Stimulated activated CD8-positive, alpha-beta memory T cell treated with anti-CD3 and anti-CD28 coated beads, Interleukin-12 subunit alpha, Interleukin-12 subunit beta, amount 100 ng/mL, for 4 hours (primary cell): Measurements from ENCODE around the gene RPL13.

Experiments
- DNase-seq: peaks from one replicate; pipeline ENCODE4 v3.0.0-alpha.2; 2020; ENCODE audit warnings: low read depth

Gene RPL13

DNA sequence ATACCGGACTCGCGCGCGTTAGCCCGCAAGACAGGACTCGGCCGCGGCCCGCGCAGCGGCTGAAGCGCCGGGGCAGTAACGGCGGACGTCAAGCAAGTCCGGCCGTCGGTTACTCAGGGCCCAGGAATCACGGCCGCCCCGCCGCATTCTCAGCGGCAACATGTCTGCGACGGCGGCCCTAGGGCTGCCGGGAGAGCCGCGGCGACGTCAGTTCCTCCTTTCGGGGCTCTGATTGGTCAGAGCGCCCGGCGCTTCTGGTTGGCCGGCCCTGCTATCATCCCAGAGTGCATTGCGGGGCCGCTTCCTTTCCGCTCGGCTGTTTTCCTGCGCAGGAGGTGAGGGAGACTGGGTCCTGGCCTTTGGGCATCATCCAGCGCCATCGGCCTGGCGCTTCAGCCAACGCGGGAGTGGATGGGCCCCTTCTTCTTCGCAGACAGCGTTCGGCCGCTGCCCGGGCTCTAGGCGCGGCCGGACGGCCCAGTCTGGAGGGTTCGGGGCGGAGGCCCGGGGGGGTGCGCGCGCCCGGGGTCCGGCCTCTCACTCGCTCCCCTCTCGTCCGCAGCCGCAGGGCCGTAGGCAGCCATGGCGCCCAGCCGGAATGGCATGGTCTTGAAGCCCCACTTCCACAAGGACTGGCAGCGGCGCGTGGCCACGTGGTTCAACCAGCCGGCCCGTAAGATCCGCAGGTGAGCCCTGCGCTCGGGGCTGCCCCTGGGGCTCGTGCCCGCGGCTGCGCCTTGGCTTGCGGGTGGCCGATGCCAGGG is at the start of gene RPL13:
TSS of gene RPL13 (plus strand) at position 305 of the 764 bp plus-strand sequence. CDS start at position 583, 278 bp downstream.
- peak; percentile 83 for DNase-seq

DNA sequence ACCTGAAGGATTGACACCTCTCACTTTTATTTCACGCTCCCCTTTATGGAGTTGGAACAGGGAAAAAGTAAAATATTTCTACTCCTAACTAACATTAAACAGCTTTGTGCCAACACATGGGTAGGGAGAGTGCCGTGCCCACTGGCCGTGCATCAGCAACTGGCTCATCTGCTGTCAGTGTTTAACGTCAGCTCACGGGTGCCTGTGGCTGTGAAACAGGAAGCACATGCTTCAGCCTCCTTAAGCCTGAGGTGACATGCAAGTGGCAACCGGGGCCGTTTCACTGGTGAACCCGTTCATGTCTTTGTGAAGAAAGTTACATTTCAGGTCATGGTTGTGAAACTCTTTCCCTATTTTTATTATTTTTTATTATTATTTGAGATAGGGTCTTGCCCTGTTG is 49.1 kb upstream of the RPL13 start:
- no peak for DNase-seq

DNA sequence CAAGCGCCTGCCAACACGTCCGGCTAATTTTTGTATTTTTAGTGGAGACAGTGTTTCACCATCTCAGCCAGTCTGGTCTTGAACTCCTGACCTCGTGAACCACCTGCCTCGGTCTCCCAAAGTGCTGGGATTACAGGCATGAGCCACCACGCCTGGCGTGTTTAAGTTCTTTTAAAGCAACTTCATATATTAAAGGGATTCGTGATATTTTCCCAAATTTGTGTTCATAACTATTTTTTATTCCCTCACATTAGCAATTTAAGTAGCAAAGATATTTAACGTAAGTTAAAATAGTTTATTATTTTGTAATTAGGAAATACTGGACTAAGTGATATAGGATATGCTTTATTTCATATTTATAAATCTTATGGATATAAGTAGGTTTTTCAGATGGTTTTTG is 48.0 kb upstream of the RPL13 start:
- DNase-seq = no peak

DNA sequence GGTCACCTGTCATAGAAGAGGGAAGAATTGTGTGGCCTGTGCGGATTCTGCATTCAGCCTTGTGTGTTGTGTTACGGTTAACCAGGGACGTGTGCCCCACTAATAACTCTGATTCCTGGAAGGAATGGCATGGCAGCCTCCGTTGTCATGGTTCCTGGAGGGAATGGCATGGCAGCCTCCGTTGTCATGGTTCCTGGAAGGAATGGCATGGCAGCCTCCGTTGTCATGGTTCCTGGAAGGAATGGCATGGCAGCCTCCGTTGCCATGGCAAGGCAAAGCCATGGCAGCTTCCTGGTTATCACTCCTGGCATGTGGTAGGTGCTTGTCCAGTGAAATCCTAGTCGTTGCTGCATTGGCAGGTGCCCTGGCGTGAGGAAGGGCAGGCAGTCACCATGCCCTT is 43.4 kb upstream of the RPL13 start:
- DNase-seq = no peak

DNA sequence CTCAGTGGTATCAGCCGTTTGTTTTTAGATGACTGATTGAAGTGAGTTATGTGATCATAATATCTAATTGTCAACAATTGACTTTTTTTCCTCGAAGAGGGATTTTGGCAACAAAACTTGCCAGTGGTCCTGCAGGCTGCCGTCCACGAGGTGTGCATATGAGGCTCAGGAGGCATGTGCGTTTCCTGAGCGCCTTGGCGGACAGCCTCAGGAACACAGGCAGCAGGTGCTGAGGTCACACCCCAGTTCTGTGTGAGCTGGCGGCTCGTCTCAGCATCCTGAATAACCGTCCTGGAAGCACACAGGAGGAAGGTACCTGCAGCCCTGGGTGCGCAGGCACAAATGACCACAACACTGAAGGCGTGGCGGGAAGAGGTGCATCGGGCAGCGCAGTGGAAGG is 40.6 kb upstream of the RPL13 start:
- DNase-seq = no peak

DNA sequence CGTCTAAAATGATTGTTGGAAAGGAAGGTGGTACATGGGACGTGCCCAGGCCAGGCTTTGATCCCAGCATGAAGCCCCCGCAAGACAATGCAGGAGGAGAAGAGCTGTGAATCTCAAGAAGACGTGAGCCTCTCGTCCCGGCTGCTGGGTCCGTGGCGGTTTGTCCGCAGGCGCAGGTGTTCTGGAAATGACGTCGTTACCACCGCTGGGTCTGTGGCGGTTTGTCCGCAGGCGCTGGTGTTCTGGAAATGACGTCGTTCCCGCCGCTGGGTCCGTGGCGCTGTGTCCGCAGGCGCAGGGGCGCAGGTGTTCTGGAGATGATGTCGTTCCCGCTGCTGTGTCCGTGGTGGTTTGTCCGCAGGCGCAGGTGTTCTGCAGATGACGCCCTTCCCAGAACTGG is 38.2 kb upstream of the RPL13 start:
- no peak for DNase-seq

DNA sequence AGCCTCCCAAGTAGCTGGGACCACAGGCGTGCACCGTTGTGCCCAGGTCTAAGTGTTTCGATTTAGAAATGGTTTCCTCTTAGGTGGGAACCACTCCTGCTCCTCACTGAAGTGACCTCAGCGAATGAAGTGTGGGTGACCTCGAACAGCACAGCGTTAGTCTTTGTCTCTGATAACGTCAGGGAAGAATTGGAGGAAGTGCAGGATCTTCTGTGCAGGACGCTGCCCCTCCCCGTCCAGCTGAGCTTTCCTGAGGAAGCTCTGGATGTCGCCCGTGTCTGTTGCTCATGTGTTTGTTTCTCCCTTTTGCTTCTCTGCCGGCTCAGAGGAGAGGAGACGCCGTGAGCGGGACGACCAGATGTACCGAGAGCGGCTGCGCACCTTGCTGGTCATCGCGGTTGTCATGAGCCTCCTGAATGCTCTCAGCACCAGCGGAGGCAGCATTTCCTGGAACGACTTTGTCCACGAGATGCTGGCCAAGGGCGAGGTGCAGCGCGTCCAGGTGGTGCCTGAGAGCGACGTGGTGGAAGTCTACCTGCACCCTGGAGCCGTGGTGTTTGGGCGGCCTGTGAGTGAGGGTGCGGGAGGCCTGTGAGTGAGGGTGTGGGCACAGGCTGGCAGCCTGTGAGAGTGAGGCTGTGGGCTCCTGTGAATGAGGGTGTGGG is 36.7 kb upstream of the RPL13 start:
- no peak for DNase-seq

DNA sequence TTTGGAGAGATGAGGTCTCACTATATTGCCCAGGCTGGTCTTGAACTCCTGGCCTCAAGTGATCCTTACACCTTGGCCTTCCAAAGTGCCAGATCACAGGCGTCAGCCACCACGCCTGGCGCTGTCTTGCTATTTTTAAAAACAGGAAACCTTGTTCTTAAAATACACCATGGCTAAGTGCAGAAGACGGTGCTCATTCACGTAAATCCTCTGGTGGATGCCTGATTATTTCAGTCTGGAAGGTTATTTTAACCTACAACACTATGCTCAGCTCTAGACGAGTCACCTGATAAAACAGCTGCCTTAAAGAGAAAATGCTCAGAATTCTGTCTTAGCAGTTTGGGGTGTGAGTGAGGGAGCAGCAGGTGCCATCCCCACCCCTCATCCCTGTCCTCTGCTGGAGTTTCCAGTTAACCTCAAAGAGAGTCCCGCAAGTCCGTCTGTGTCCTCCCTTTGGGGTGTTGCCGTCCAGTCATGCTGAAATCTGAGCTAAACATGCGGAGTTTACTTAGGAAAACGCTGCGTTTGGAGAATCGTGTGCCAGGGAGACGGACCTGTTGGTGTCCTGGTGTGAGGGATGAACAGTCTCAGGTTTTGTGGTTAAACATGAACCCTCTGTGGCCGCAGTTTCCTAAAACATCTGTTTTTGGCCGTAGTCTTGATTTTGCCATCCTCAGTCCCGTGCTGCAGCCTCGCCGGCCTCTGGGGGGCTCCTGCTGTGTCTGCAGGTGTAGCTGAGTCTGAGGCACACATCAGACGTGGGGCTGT is 35.2 kb upstream of the RPL13 start:
- no peak for DNase-seq

DNA sequence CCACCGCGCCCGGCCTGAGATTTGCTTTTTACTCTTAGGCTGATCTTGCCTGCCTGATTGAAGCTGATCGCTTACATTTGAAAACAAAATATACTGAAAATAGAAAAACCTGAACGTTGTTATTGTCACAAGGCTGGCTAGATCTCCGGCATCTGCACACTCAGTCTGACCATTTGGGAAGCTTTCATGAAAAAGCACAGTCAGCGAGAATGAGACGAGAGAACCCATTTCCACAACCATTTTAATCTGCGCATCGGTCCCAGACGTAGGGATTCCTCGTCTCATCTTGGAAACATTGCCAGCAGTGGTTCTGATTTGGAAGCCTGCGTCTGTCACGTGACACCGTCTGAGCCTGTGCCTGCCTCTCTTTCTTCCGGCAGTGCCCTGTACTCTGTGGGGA is 31.4 kb upstream of the RPL13 start:
- no peak for DNase-seq

DNA sequence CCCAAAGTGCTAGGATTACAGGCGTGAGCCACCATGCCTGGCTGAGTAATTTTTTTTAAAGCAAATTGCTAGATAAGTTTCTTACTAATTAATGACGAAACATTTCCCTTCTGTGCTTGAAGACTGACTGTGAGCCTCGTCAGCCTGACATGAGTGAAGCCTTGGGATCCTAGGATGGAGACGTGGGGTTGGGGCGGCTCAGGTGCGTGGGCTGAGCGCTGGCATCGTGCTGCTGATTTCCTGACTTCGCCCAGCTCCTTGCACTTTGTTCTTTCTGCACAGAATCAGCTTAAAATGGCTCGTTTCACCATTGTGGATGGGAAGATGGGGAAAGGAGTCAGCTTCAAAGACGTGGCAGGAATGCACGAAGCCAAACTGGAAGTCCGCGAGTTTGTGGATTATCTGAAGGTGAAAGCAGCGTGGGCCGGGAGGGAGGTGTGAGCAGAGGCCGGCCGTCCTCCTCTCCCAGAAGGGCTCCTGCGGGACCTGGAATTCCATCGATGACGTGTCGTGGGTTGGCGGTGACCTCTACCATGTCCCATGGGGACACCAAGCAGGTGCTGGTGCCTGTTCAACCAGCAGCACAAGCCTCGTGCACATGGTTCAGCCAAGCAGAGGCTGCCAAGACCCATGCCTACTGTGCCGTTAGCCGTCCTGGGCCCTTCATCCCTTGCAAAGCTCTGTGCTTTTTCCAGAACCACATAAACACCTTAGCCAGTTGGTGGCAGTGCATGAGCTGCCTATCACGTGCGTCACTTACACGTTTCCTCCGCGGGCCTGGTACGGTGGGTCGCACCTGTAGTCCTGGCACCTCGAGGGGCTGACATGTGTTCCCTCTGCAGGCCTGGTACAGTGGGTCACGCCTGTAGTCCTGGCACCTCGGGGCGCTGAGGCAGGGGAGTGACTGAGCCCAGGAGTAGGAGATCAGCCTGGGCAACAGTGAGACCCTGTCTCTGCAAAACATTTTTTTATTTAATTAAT is 29.8 kb upstream of the RPL13 start:
- no peak for DNase-seq

DNA sequence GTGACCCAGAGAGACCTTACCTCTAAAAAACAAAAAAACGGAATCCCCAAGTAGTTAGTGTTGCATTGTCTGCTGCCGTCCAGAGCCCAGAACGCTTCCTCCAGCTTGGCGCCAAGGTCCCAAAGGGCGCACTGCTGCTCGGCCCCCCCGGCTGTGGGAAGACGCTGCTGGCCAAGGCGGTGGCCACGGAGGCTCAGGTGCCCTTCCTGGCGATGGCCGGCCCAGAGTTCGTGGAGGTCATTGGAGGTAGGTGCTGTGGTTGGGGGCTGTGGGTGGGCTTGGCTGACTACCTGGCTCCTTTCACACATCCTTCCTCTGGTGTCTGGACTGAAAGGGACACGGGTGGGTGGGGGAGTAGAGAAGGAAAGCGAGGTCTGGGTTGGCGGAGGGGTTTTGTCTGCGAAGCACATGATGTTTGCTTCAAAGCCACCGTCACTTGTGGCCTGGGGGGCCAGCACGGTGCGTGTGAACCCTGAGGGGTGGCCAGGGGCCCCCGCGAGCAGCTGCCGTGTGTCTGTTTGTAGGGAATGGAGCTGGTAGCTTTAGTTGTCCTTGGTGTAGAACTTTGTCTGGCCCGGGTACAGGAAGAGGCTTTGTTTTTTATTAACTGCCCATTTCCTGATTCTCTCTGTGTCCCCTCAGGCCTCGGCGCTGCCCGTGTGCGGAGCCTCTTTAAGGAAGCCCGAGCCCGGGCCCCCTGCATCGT is 28.5 kb upstream of the RPL13 start:
- no peak for DNase-seq

DNA sequence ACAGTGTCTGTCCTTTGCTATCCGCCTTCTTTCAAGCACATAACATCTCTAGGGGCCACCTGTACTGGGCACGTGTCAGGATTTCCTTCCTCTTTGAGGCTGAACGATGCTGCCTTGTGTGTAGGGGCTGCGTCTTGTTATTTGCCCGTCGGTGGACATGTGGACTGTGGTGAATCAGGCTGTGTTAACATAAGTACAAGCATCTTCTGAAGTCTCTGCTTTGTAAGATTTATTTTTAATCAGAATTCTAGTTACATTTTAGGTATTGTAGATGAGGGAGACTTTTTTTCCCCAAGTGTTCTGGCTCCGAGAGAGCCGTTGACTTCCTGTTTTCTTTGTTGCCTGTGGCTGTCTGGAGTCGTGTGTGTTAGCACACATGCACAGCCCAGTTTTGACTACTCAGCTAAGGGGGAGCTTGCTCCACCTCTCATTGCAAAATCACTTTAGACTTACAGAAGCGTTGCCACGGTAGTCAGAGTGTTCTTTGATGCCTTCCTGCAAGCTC is 26.2 kb upstream of the RPL13 start:
- DNase-seq = no peak

DNA sequence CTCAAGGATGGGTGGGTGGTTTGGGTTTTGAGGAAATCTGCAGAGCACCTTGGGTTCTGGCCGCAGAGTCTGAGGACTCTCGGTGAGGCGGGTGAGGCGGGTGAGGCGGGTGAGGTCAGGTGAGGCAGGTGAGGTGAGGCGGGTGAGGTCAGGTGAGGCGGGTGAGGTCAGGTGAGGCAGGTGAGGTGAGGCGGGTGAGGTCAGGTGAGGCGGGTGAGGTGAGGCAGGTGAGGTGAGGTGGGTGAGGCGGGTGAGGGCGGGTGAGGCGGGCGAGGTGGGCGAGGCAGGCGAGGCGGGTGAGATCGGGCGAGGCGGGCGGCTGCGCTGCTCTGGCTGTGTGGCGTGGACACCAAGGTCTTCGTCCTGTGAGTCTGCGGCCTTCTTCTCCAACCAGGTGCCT is 24.1 kb upstream of the RPL13 start:
- no peak for DNase-seq

DNA sequence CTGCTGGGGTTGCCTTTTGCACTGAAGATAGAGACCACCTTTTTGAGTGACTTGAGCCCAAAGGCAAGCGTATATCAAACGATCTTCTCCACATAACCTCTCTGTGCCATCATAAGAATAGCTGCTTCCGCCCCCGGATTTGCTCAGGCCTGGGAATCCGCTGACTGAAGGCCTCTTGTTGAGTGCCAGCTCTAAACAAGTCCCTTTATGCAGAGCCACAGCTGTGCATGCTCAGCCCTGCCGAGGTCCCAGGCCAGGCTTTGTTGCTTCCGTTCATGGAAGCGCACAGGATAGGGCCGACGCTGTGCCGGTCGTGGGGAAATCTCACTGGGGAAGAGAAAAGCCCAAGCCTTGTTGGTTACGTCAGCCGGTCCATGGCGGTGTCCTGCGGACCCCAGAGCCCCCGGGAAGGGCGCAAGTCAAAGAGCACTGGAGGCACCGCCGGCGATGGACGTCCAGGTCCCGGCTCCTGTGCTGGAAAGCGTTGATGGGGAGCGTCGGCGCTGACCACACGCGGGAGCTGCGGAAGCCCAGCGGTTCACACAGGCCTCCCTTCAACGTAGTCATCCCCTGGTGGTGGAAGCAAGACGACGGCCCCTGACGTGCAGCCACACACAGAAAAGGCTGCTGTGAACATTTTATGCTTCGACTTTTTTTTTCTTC is 23.5 kb upstream of the RPL13 start:
- no peak for DNase-seq

DNA sequence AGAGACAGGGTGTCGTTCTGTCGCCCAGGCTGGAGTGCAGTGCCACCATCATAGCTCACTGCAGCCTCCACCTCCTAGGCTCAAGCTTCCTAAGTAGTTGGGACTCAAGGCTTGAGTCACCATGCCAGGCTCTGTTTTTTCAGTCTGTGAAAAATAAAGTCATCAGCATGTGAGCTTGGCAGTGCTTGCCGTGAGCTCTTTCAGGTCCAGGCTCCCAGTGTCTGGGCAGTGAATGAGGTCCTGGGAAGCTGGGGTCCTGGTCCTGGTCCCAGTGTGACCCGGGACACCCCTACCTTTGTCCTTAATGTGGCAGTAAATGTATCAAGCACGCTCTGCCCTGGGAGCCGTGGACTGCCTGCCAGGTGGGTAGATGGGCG is 22.9 kb upstream of the RPL13 start:
- no peak for DNase-seq

DNA sequence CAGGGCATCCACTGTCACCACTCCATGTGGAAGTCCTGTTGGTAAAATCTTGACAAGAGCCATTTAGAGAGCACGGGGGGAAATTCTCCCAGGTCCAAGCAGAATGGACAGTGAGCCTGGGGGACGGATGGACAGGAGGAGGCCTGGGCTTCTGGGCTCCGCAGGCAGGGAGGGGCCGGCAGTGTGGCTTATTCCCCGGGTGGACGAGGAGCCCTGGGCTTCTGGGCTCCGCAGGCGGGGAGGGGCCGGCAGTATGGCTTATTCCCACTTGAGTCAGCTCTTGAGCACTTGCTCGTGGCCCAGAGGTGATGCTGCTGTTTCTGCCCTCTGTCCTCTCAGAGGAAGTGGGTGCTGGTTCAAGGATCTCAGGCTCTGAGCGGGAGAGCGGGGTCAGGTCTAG is 22.2 kb upstream of the RPL13 start:
- DNase-seq = no peak

DNA sequence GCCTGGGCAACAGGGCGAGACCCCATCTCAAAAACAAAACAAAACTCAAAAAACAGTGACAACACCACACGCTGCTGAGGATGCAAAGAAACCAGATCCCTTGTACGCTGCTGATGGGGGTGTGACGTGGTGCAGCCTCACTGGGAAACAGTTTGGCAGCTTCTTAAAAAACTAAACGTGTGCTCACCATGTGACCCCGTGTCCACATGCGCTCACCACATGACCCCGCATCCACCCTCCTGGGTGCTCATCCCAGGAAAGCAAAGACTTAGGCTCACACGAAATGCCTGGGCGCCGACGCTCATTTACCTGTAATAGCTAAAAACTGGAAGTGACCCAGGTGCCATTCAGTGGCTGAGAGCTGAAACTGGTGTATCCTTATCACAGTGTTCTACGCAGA is 19.9 kb upstream of the RPL13 start:
- no peak for DNase-seq

DNA sequence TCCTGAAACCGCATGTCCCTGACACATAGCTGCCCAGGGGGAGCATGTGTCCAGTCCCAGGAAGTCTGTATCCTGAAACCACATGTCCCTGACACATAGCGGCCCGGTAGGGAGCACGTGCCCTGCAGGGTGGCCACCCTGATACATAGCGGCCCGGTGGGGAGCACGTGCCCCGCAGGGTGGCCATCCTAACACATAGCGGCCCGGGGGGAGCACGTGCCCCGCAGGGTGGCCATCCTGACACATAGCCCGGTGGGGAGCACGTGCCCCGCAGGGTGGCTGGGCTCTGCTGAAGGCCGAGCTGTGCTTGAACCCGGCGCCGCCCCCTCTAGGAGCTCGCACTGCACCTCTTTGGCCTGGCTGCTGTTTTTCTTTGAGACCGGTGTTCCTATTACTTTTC is 18.7 kb upstream of the RPL13 start:
- no peak for DNase-seq

DNA sequence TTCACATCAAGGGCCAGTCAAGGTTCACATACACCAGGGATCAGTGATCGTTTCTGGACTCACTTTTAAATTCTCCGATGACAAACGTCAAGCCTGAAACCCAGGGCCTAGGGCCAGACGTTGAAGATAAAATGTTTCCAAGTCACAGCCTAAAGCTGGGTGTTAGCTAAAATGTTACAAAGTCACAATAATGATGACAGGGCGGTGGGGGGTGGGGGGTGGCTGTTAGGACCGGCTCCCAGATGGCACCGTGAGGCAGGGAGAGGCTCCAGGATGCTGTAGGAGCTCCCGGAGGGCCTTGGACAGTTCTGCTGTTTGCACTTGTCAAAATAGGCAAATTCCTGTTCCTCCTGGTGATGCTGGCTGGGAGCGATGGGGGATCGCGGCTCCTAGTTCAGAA is 16.4 kb upstream of the RPL13 start:
- no peak for DNase-seq

DNA sequence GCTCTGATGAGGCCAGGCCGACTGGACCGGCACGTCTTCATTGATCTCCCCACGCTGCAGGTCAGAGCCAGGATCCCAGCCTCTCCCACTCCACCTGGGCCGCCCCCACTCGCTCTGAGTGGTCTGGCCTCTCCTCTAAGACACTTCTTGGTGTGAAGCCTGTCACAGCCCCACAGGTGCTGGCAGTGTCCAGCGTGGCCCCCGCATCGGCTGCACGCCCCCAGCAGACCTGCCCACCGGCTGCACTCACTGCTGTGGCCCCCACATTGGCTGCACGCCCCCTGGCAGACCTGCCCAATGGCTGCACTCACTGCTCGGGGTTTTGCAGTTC is 15.8 kb upstream of the RPL13 start:
- DNase-seq = no peak
